ENCODE data around the gene LRRC56. TPM values are rescaled to one million over a fixed set of nuclear protein-coding genes. Genes with fewer than 3 reads are reported as not detected.
A peak's percentile ranks its signal among the peaks of the same experiment; 100 is the strongest.

LRRC56 gene
- total and polyA plus RNA-seq, 2 of the 13 experiments (the other 11 are each of a cell fraction or from before 2014, with no cell fraction given): 0.11 to 0.29 TPM

GRCh38 chr11:579830-580601 is 42.7 kb downstream of the LRRC56 start (continued):
- TF ChIP-seq, protein P1, sequence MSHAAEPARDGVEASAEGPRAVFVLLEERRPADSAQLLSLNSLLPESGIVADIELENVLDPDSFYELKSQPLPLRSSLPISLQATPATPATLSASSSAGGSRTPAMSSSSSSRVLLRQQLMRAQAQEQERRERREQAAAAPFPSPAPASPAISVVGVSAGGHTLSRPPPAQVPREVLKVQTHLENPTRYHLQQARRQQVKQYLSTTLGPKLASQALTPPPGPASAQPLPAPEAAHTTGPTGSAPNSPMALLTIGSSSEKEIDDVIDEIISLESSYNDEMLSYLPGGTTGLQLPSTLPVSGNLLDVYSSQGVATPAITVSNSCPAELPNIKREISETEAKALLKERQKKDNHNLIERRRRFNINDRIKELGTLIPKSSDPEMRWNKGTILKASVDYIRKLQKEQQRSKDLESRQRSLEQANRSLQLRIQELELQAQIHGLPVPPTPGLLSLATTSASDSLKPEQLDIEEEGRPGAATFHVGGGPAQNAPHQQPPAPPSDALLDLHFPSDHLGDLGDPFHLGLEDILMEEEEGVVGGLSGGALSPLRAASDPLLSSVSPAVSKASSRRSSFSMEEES (CRISPR knock-in tag; IDR thresholded peaks at IDR 0.05): peak; percentile 82
- TF ChIP-seq NCOA2 (CRISPR knock-in tag; IDR thresholded peaks at IDR 0.05): no peak
- TF ChIP-seq MAFK (conservative IDR thresholded peaks at IDR 0.05 in 1 of 2, IDR thresholded peaks at IDR 0.05 in 1 of 2; ENCODE audit: low read length in 2 of 2): no peak
- no peak for TF ChIP-seq ZNF44 (CRISPR knock-in tag; IDR thresholded peaks at IDR 0.05)
- TF ChIP-seq KAT2B (IDR thresholded peaks at IDR 0.05; ENCODE audit: borderline replicate concordance, low read depth, low read length): no peak
- TF ChIP-seq TEF (CRISPR knock-in tag; IDR thresholded peaks at IDR 0.05): no peak
- no peak for TF ChIP-seq DNMT3B (CRISPR knock-in tag; conservative IDR thresholded peaks at IDR 0.05)
- peak; percentile 72; the same call in 1 of the 2 replicates for TF ChIP-seq KDM3A (CRISPR knock-in tag; IDR thresholded peaks at IDR 0.05; ENCODE audit: low read depth)
- TF ChIP-seq RFX3 (CRISPR knock-in tag; IDR thresholded peaks at IDR 0.05): peak; percentile 59; the same call in 1 of the 2 replicates
- peak; percentile 42; the same call in 1 of the 2 replicates for TF ChIP-seq SOX5 (CRISPR knock-in tag; IDR thresholded peaks at IDR 0.05; ENCODE audit: borderline replicate concordance)
- no peak for TF ChIP-seq ZNF10 (CRISPR knock-in tag; IDR thresholded peaks at IDR 0.05; ENCODE audit: borderline replicate concordance, low read depth)
- TF ChIP-seq NAIF1 (CRISPR knock-in tag; IDR thresholded peaks at IDR 0.05; ENCODE audit: borderline replicate concordance): no peak
- peak; percentile 51 for TF ChIP-seq HNF4G (IDR thresholded peaks at IDR 0.05; ENCODE audit: borderline replicate concordance, low read depth, low read length)
- no peak for TF ChIP-seq HNF4G (CRISPR knock-in tag; IDR thresholded peaks at IDR 0.05; ENCODE audit: borderline replicate concordance, low read depth)
- TF ChIP-seq ZSCAN20 (CRISPR knock-in tag; IDR thresholded peaks at IDR 0.05; ENCODE audit: borderline replicate concordance): no peak
- TF ChIP-seq KAT7 (CRISPR knock-in tag; IDR thresholded peaks at IDR 0.05; ENCODE audit: borderline replicate concordance): no peak
- TF ChIP-seq ZNF557 (CRISPR knock-in tag; IDR thresholded peaks at IDR 0.05): no peak
- TF ChIP-seq MEF2D (CRISPR knock-in tag; IDR thresholded peaks at IDR 0.05): no peak
- TF ChIP-seq, protein P2, sequence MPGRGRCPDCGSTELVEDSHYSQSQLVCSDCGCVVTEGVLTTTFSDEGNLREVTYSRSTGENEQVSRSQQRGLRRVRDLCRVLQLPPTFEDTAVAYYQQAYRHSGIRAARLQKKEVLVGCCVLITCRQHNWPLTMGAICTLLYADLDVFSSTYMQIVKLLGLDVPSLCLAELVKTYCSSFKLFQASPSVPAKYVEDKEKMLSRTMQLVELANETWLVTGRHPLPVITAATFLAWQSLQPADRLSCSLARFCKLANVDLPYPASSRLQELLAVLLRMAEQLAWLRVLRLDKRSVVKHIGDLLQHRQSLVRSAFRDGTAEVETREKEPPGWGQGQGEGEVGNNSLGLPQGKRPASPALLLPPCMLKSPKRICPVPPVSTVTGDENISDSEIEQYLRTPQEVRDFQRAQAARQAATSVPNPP (CRISPR knock-in tag; IDR thresholded peaks at IDR 0.05): no peak
- TF ChIP-seq, protein P3, sequence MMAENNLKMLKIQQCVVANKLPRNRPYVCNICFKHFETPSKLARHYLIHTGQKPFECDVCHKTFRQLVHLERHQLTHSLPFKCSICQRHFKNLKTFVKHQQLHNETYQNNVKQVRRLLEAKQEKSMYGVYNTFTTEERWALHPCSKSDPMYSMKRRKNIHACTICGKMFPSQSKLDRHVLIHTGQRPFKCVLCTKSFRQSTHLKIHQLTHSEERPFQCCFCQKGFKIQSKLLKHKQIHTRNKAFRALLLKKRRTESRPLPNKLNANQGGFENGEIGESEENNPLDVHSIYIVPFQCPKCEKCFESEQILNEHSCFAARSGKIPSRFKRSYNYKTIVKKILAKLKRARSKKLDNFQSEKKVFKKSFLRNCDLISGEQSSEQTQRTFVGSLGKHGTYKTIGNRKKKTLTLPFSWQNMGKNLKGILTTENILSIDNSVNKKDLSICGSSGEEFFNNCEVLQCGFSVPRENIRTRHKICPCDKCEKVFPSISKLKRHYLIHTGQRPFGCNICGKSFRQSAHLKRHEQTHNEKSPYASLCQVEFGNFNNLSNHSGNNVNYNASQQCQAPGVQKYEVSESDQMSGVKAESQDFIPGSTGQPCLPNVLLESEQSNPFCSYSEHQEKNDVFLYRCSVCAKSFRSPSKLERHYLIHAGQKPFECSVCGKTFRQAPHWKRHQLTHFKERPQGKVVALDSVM (CRISPR knock-in tag; IDR thresholded peaks at IDR 0.05): peak; percentile 54
- TF ChIP-seq TARDBP (CRISPR knock-in tag; IDR thresholded peaks at IDR 0.05): no peak; the same call in 1 of the 2 replicates
- TF ChIP-seq ZNF615 (CRISPR knock-in tag; IDR thresholded peaks at IDR 0.05; ENCODE audit: borderline replicate concordance): no peak
- TF ChIP-seq ZNF768 (CRISPR knock-in tag; IDR thresholded peaks at IDR 0.05): no peak
- TF ChIP-seq PTBP1 (IDR thresholded peaks at IDR 0.05; ENCODE audit: low read depth, low read length, poor library complexity, severe bottlenecking): no peak
- no peak for TF ChIP-seq ATRX (CRISPR knock-in tag; IDR thresholded peaks at IDR 0.05; ENCODE audit: borderline replicate concordance)
- TF ChIP-seq HCFC1 (IDR thresholded peaks at IDR 0.05; ENCODE audit: low read depth, low read length): no peak
